SK-N-SH treated with all-trans-retinoic acid at 6 μM for 48 hours (cell line): ENCODE measurements around the gene FTCD.

Source experiments
- CSDC2 ChIP-seq: fragments of 250-450 bp; sonication (Bioruptor Pico); IDR thresholded peaks from 2 replicates; pipeline ENCODE4 v1.5.0; 2020; ENCODE audit warnings: mild to moderate bottlenecking, moderate library complexity
- ESRRG ChIP-seq: fragments of 250-450 bp; sonication (Bioruptor Pico); IDR thresholded peaks from 2 replicates; pipeline ENCODE4 v1.6.1; 2021; ENCODE audit warnings: mild to moderate bottlenecking
- GLIS3 ChIP-seq: fragments of 250-450 bp; sonication (Bioruptor Pico); IDR thresholded peaks from 2 replicates; pipeline ENCODE4 v1.5.0; 2020; ENCODE audit warnings: mild to moderate bottlenecking, moderate library complexity
- ZNF70 ChIP-seq: fragments of 450-650 bp; formaldehyde crosslinking; IDR thresholded peaks from 2 replicates; pipeline ENCODE4 v1.5.0; 2020; ENCODE audit warnings: mild to moderate bottlenecking, moderate library complexity

GRCh38 chr21:46163380-46163779, 8.0 kb upstream of the FTCD start:
- no peak for TF ChIP-seq CSDC2 (CRISPR knock-in tag)
- no peak for TF ChIP-seq GLIS3 (CRISPR knock-in tag)
- no peak for TF ChIP-seq ZNF70 (CRISPR knock-in tag)
- TF ChIP-seq ESRRG (CRISPR knock-in tag), result no peak
